A204.1 (cell line): ENCODE data around the gene GRB2.
"Not testable (repeated sequence)": the region's sequence is repeated elsewhere in the genome, so short reads cannot be mapped to it uniquely, and the experiment has no call there.

Experiments
- FAIRE-seq: peaks from 2 replicates; lab custom pipeline; 2012; peaks lifted over from hg19 to GRCh38; lab: Jason Lieb, UNC

GRB2 gene

GRCh38 chr17:75318211-75318610, 87.3 kb downstream of the GRB2 start:
- FAIRE-seq = no peak

GRCh38 chr17:75317671-75318070, 87.8 kb downstream of the GRB2 start:
- FAIRE-seq = no peak

- FAIRE-seq = no peak
Measured at GRCh38 chr17:75316253-75316652, 89.2 kb downstream of the GRB2 start.

- no peak for FAIRE-seq
Measured at GRCh38 chr17:75315541-75316243, 89.8 kb downstream of the GRB2 start.

- no peak for FAIRE-seq
Measured at GRCh38 chr17:75313941-75314551, 91.4 kb downstream of the GRB2 start.

- FAIRE-seq = no peak
Measured at GRCh38 chr17:75308732-75309629, 96.5 kb downstream of the GRB2 start.

- FAIRE-seq = no peak
Measured at GRCh38 chr17:75307957-75308731, 97.3 kb downstream of the GRB2 start.

- FAIRE-seq = no peak
Measured at GRCh38 chr17:75301502-75302206, 103.8 kb downstream of the GRB2 start.

GRCh38 chr17:75301049-75301448, 104.4 kb downstream of the GRB2 start:
- no peak for FAIRE-seq

- no peak for FAIRE-seq
Measured at GRCh38 chr17:75300280-75300679, 105.2 kb downstream of the GRB2 start.

- FAIRE-seq = no peak
Measured at GRCh38 chr17:75295201-75296158, 110.0 kb downstream of the GRB2 start.

GRCh38 chr17:75292810-75293448, 112.5 kb downstream of the GRB2 start:
- FAIRE-seq = not testable (repeated sequence)

- FAIRE-seq = no peak
Measured at GRCh38 chr17:75289832-75290337, 115.6 kb downstream of the GRB2 start.

- peak; percentile 97 for FAIRE-seq
Measured at GRCh38 chr17:75289115-75289831, 116.2 kb downstream of the GRB2 start, which contains the start of gene SLC25A19. Gene SLC25A19 (minus strand): TSS chr17:75289433. CDS start chr17:75286764, 2,669 bp downstream.

GRCh38 chr17:75288770-75289114, 116.7 kb downstream of the GRB2 start:
- FAIRE-seq = no peak

GRCh38 chr17:75288359-75288758, 117.1 kb downstream of the GRB2 start:
- no peak for FAIRE-seq

- FAIRE-seq = no peak
Measured at GRCh38 chr17:75287221-75287620, 118.3 kb downstream of the GRB2 start.

GRCh38 chr17:75285123-75285522, 120.4 kb downstream of the GRB2 start:
- no peak for FAIRE-seq

- FAIRE-seq = not testable (repeated sequence)
Measured at GRCh38 chr17:75280189-75280588, 125.3 kb downstream of the GRB2 start.
